IPS-NIHi7 (cell line): ENCODE measurements around the gene ARHGEF37.
"Not testable (repeated sequence)": the region's sequence is repeated elsewhere in the genome, so short reads cannot be mapped to it uniquely, and the experiment has no call there.

Experiments used
- DNase-seq: peaks from one replicate; pipeline ENCODE4 v3.0.0; 2012; ENCODE audit warnings: mixed read lengths; ENCODE audit errors: extremely low spot score

The ARHGEF37 gene

GRCh38 chr5:149564542-149565140, 16.7 kb upstream of the ARHGEF37 start:
- peak; percentile 84 for DNase-seq

DNA sequence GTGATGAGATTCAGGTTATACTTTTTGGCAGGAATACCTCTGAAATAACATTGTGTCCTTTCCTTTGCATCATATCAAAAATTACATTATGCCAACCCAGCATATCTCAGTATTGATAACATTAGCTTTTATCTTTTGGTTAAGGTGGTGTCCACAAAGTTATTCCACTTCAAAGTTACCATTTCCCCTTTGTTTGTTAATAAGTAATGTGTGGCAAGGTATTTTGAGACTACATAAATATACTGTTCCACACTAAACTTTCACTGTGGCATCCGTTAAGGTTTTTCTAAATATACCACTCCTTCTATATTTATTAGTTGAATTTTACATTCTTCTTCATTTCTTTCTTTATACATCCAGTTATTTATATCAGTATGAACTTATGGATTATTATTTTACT, 14.1 kb upstream of the ARHGEF37 start:
- no peak for DNase-seq

- no peak for DNase-seq
Measured at GRCh38 chr5:149572170-149572569, 9.1 kb upstream of the ARHGEF37 start.

- DNase-seq = no peak
Measured at GRCh38 chr5:149572576-149573231, 8.6 kb upstream of the ARHGEF37 start.

DNA sequence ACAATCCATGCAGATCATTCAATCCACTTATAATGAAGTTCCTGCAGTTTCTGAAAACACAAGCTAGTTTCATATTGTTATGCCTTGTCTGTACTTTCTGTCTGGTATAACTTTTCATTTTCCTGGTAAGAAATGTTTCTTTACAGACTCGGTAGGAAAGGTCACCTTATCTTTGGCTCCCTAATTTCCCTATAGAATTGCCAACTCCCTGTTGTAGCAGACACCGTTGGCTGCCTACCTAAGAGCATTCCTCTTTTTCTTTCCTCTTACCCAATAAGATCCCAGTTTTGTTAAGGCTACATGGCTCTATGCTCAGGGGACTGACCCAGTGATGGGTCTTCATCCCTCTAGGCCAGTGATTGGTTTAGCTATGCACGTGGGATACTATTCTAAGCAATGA, 6.2 kb upstream of the ARHGEF37 start:
- no peak for DNase-seq

GRCh38 chr5:149576021-149576420, 5.3 kb upstream of the ARHGEF37 start:
- DNase-seq = no peak

DNA sequence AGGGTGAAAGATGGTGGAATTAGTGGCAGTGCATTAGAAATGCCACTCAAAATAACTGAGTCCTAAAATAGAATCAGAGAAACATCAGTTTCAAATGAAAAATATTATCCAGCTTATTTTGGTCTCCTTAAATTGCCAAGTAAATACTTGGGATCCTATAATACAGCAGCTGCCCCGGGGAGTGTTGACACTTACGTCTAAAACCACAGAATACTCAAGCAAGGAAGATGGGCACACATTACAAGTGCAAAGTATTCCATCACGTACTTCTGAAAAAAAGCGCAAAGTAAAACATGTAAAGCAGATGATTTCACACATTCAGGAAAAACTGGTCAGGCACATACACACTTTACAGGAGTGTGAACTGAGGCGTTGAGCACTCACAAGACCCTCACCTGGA, 2.4 kb upstream of the ARHGEF37 start:
- no peak for DNase-seq

DNA sequence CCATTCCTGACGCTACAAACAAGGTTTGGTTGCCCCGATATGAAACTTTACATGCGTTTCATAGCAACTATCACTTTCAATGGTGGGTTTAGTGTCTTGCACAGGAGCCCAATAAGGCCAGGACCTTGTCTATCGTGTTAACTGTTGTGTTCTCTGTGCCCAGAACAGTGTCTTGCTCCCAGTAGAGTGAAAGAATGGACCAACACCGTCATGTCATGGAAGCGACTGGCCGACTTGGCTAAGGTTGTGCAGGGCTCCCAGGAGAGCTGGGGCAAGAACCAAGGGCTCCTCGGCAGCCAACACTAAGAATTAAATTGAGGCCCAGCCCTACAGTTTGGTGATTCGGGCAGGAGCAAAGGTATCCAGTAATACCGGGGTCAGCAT, 498 bp upstream of the ARHGEF37 start:
- no peak for DNase-seq

DNA sequence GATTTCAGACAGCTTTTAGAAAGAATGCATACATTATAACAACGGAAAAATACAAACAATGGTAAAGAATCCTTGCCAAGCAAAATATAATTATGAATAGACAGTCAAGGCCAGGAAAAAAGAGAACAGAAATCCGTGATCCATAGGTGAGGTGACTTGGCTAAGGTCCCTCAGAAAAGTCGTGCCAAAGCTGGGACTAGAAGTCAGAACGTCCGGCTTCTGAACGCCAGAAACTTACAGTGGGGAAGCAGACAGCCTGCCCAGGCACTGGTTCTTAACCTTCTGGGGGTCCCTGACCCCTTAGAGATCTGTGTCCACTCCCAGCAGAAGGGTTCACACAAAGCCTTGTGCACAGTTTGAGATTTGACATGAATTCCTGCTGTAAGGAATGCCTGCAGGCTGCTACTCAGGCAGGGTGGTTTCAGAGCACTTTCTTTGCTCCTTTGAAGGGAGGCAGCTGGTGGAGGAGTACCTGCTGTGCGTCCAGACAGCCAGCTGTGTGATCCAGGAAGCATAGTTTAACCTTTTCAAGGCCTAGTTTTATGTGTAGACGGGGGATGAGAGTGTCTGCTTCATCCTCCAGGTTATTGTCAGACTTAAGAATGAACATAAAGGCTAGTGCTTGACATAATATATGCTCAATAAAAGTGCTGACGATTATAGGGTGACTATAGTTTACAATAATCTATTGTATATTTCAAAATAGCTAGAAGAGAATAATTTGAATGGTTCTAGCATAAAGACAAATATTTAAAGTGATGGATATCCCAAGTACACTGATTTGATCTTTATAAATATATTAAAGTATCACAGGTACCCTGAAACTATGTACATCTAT, 852 bp downstream of the ARHGEF37 start:
- DNase-seq = peak; percentile 35

GRCh38 chr5:149583394-149583793, 2.1 kb downstream of the ARHGEF37 start:
- no peak for DNase-seq

GRCh38 chr5:149584121-149584520, 2.8 kb downstream of the ARHGEF37 start:
- no peak for DNase-seq

- DNase-seq = no peak
Measured at GRCh38 chr5:149585910-149586309, 4.6 kb downstream of the ARHGEF37 start.

DNA sequence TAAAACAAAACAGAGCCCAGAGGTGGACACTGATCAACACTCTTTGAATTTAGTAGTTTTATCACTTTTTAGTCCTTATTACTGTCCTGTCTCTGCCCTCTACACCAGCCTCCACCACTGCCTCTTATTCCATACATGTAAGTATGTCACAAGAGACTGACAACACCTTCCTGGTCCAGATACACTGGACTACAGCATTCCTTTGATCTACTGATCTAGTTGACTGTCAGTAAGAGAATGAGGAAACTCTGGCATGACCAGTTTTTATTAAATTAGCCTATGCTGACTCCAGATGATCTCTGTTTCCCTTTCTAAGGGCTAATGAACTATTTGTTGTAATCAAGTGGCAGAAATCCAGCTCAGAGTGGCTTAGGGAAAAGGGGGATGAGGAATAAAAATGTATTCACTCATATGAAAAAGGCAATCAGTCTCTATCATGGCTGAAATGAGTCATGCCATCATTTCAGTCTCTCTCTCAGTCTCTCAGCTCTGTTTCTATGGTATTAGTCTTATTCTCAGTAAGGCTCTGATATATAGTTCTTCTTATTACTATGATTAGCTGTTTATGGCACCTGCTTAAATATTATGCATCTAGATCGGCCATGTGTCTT, 5.5 kb downstream of the ARHGEF37 start:
- DNase-seq = no peak

DNA sequence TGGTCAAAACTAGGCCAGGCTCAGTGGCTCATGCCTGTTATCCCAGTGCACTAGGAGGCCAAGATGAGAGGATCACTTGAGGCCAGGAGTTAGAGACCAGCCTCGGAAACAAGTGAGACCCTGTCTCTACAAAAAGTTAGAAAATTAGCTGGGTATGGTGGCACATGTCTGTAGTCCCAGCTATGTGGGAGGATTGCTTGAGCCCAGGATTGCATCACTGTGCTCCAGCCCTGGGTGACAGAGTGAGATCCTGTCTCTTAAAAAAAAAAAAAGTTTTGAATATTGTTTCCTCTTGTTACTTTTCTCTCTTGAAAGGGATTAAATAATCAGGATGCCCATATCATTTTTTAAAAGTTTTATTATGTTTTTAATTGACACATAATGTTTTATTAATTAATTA, 7.6 kb downstream of the ARHGEF37 start:
- DNase-seq = no peak

- DNase-seq = no peak
Measured at GRCh38 chr5:149593370-149593769, 12.1 kb downstream of the ARHGEF37 start.

DNA sequence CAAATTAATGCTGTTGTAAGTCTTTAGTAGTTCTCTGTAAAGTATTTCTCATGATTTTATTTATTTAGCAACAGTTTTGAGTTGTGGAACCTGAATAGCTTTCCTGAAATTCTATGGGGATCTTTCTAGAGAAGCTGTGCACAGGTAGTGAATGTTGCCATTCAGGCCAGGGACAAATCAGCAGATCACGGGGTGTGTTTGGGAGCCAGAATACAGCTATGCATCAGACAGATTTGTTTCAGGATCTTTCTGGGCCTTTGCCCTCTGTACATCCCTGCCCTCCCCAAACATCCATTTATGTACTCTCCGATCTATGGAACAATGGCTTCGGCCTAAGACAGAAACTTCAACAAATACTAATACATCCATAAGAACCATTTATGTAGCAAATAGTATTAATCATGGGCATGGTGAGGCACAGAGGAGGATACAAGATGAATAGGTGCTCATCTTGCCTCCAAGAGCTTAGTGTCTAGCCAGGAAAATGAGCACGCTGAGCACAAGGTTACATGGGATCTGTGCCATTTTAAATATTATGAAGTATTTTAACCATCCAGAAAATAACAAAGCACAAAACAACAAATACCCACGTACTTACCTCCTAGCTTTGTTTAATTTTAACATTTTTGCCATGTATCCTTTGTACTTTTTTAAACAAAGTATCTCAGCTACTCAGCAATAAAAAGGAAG, 13.1 kb downstream of the ARHGEF37 start:
- no peak for DNase-seq

DNA sequence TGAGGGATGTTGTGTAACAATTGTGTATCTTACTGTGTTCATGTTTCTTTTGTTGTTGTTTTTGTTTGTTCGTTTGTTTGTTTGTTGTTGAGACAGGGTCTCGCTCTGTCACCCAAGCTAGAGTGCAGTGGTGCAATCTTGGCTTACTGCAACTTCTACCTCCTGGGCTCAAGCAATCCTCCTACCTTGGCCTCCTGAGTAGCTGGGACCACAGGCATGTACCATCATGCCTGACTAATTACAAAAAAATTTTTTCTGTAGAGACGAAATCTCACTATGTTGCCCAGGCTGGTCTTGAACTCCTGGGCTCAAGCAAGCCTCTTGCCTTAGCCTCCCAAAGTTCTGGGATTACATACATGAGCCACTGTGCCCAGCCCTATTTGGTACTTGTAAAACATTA, 13.8 kb downstream of the ARHGEF37 start:
- not testable (repeated sequence) for DNase-seq

DNA sequence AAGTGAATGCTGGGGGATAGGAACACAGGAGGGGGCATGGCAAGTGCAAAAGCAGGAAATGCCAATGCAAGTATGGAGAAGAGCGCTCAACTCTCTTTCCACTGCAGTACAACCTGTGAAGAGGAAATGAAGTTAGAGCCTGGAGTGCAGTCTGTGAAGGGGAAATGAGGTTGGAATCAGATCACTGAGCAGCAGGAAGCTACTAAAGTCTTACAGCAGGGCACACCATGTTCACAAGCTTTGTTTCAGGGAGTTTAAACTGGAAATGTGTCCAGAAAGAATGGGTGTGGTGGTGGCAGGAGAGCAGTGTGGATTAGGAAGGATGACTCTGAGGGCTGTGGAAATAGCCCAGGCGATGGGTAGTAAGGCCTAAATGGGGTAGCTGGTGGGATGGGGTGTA, 15.4 kb downstream of the ARHGEF37 start:
- no peak for DNase-seq

GRCh38 chr5:149597618-149598017, 16.3 kb downstream of the ARHGEF37 start:
- DNase-seq = no peak

- not testable (repeated sequence) for DNase-seq
Measured at GRCh38 chr5:149598234-149598633, 16.9 kb downstream of the ARHGEF37 start.

DNA sequence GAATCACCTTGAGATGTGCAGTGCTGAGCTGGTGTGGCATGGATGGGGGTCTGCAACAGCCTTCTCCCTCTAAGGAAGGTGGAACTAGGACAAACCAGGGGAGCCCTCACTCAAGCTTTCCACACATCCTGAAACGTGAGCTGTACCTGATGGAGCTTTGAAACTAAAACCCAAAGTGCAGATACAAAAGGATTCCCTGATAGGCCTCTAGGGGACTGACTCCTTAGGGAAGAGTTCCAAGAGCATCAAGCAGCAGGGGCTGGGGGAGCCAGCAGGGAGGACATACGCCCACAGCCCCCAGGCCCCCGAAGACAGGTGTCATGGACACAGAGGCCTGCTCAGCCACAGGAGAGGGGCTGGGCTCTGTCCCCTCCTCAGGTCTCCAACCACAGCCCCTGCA, 17.7 kb downstream of the ARHGEF37 start:
- peak; percentile 26 for DNase-seq

DNA sequence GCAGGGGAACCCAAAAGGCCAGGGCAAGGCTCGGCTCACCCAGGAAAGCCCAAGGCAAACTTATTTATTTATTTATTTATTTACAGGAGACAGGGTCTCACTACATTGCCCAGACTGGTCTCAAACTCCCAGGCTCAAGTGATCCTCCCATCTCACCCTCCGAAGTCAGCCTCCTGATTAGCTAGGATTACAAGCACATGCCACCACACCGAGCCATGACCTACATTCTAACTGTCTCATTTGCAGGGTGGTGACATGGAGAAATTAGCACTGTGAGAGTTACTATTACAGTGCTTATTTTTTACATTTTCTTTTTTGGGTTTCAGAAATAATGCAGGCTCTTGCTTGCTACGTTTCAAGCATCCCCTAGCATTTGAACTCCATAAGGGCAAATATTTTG, 18.1 kb downstream of the ARHGEF37 start:
- no peak for DNase-seq
